ENCODE data around the gene RNU6-7. TPM values are rescaled to one million over a fixed set of nuclear protein-coding genes. Genes with fewer than 3 reads are reported as not detected.

The RNU6-7 gene
- total and polyA plus RNA-seq, 2 of the 13 experiments (the other 11 are each of a cell fraction or from before 2014, with no cell fraction given), result under 0.01 TPM; not detected in 1

DNA sequence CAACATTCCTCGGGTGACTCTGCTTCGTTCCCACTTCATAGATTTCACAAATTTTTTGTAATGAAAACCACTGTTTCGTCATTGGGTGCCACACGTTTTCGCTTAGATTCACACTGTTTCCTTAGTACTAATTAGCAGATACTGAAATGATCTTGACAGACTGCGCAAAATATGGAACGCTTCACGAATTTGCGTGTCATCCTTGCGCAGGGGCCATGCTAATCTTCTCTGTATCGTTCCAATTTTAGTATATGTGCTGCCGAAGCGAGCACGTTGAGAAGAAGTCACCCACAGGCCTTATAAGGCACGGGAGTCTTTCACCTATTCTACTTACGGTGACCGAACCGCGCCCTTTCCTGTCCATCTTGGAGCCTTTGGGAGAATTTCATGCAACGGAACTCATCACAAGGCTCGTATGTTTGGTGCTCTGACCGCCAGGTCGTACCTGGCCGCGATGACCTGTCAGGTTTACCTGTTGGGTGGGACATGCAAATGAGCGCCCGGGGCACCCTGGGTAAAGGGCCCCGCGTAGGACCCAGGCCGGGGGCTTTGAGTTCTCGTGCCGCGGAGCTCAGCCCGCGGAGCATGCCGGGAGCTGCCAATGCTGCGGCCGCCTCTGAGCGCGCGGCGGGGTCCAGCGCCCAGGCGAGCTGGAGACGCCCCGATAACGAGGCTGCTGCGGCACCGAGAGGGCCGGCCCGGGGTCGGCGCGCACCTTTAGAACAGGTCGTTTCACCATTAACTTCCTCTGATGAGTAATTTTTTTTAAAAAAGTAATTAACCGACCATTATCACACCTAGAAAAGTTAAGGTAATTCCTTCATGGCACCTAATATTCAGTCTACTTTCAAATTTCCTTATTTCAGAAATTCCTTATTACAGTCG is 1.4 kb downstream of the RNU6-7 start, which contains the start of gene RNU6-8 (continued):
- TF ChIP-seq, protein P1, sequence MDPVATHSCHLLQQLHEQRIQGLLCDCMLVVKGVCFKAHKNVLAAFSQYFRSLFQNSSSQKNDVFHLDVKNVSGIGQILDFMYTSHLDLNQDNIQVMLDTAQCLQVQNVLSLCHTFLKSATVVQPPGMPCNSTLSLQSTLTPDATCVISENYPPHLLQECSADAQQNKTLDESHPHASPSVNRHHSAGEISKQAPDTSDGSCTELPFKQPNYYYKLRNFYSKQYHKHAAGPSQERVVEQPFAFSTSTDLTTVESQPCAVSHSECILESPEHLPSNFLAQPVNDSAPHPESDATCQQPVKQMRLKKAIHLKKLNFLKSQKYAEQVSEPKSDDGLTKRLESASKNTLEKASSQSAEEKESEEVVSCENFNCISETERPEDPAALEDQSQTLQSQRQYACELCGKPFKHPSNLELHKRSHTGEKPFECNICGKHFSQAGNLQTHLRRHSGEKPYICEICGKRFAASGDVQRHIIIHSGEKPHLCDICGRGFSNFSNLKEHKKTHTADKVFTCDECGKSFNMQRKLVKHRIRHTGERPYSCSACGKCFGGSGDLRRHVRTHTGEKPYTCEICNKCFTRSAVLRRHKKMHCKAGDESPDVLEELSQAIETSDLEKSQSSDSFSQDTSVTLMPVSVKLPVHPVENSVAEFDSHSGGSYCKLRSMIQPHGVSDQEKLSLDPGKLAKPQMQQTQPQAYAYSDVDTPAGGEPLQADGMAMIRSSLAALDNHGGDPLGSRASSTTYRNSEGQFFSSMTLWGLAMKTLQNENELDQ (CRISPR knock-in tag; IDR thresholded peaks at IDR 0.05; ENCODE audit: borderline replicate concordance), result peak; percentile 35; the same call in 1 of the 2 replicates
- TF ChIP-seq KDM1A (CRISPR knock-in tag; IDR thresholded peaks at IDR 0.05) (no peak), SALL1 (CRISPR knock-in tag; IDR thresholded peaks at IDR 0.05) (peak; percentile 97), MAF1 (CRISPR knock-in tag; IDR thresholded peaks at IDR 0.05; ENCODE audit: borderline replicate concordance) (peak; percentile 99), GATAD1 (CRISPR knock-in tag; IDR thresholded peaks at IDR 0.05) (peak; percentile 76), NPAS2 (CRISPR knock-in tag; IDR thresholded peaks at IDR 0.05; ENCODE audit: borderline replicate concordance) (peak; percentile 59; the same call in 1 of the 2 replicates), RFX5 (IDR thresholded peaks at IDR 0.05; ENCODE audit: low read depth, low read length) (0 out of 2 replicates have a peak, but pooled peaks have one; percentile 31), ZBTB20 (CRISPR knock-in tag; IDR thresholded peaks at IDR 0.05; ENCODE audit: borderline replicate concordance, low read depth) (0 out of 2 replicates have a peak, but pooled peaks have one; percentile 88), SKI (IDR thresholded peaks at IDR 0.05; ENCODE audit: partially characterized antibody) (peak; percentile 57), RXRA (CRISPR knock-in tag; IDR thresholded peaks at IDR 0.05) (peak; percentile 82)
- TF ChIP-seq, protein P2, sequence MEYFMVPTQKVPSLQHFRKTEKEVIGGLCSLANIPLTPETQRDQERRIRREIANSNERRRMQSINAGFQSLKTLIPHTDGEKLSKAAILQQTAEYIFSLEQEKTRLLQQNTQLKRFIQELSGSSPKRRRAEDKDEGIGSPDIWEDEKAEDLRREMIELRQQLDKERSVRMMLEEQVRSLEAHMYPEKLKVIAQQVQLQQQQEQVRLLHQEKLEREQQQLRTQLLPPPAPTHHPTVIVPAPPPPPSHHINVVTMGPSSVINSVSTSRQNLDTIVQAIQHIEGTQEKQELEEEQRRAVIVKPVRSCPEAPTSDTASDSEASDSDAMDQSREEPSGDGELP (IDR thresholded peaks at IDR 0.05; ENCODE audit: borderline replicate concordance, low read depth), result peak; percentile 3; the same call in 1 of the 2 replicates
- TF ChIP-seq, protein P3, sequence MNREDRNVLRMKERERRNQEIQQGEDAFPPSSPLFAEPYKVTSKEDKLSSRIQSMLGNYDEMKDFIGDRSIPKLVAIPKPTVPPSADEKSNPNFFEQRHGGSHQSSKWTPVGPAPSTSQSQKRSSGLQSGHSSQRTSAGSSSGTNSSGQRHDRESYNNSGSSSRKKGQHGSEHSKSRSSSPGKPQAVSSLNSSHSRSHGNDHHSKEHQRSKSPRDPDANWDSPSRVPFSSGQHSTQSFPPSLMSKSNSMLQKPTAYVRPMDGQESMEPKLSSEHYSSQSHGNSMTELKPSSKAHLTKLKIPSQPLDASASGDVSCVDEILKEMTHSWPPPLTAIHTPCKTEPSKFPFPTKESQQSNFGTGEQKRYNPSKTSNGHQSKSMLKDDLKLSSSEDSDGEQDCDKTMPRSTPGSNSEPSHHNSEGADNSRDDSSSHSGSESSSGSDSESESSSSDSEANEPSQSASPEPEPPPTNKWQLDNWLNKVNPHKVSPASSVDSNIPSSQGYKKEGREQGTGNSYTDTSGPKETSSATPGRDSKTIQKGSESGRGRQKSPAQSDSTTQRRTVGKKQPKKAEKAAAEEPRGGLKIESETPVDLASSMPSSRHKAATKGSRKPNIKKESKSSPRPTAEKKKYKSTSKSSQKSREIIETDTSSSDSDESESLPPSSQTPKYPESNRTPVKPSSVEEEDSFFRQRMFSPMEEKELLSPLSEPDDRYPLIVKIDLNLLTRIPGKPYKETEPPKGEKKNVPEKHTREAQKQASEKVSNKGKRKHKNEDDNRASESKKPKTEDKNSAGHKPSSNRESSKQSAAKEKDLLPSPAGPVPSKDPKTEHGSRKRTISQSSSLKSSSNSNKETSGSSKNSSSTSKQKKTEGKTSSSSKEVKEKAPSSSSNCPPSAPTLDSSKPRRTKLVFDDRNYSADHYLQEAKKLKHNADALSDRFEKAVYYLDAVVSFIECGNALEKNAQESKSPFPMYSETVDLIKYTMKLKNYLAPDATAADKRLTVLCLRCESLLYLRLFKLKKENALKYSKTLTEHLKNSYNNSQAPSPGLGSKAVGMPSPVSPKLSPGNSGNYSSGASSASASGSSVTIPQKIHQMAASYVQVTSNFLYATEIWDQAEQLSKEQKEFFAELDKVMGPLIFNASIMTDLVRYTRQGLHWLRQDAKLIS (CRISPR knock-in tag; IDR thresholded peaks at IDR 0.05), result peak; percentile 94
- TF ChIP-seq, protein P4, sequence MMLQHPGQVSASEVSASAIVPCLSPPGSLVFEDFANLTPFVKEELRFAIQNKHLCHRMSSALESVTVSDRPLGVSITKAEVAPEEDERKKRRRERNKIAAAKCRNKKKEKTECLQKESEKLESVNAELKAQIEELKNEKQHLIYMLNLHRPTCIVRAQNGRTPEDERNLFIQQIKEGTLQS (CRISPR knock-in tag; IDR thresholded peaks at IDR 0.05), result peak; percentile 55
- TF ChIP-seq, protein P5, sequence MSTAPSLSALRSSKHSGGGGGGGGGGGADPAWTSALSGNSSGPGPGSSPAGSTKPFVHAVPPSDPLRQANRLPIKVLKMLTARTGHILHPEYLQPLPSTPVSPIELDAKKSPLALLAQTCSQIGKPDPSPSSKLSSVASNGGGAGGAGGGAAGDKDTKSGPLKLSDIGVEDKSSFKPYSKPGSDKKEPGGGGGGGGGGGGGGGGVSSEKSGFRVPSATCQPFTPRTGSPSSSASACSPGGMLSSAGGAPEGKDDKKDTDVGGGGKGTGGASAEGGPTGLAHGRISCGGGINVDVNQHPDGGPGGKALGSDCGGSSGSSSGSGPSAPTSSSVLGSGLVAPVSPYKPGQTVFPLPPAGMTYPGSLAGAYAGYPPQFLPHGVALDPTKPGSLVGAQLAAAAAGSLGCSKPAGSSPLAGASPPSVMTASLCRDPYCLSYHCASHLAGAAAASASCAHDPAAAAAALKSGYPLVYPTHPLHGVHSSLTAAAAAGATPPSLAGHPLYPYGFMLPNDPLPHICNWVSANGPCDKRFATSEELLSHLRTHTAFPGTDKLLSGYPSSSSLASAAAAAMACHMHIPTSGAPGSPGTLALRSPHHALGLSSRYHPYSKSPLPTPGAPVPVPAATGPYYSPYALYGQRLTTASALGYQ (CRISPR knock-in tag; IDR thresholded peaks at IDR 0.05), result peak; percentile 90
